Esophagus squamous epithelium (tissue), 5 donors: ENCODE results near the gene CLDN24. TPM values are rescaled to one million over a fixed set of nuclear protein-coding genes. Genes with fewer than 3 reads are reported as not detected.

Experiments
- DNase-seq: peaks from one replicate; lab custom pipeline; 2025; lab: John Stamatoyannopoulos, UW
- H3K27ac ChIP-seq, 4 donors: fragments of 200-600 bp; sonication (generic); one replicate each; pipeline ENCODE4 v1.5.1; 2016 to 2019; ENCODE audit warnings: mild to moderate bottlenecking in 1 of 4
- H3K27me3 ChIP-seq, 4 donors: fragments of 200-600 bp; sonication (generic); 1 replicate in 3 of 4; 2 replicates in 1 of 4; pipeline versions ENCODE4 v1.5.1 to v1.6.0; 2017 to 2021; ENCODE audit warnings: antibody characterized with exemption in 1 of 4
- H3K36me3 ChIP-seq, 3 donors: fragments of 200-600 bp; sonication (generic); one replicate each; pipeline ENCODE4 v1.5.1; 2016 to 2019
- H3K4me1 ChIP-seq, 3 donors: fragments of 200-600 bp; sonication (generic); one replicate each; pipeline ENCODE4 v1.5.1; 2017 to 2019
- H3K4me3 ChIP-seq, 4 donors: fragments of 200-600 bp; sonication (generic); 1 replicate in 3 of 4; 2 replicates in 1 of 4; pipeline ENCODE4 v1.5.1; 2016 to 2019; ENCODE audit warnings: mild to moderate bottlenecking in 2 of 4, moderate library complexity in 1 of 4
- H3K9me3 ChIP-seq, 3 donors: fragments of 200-600 bp; sonication (generic); one replicate each; pipeline ENCODE4 v1.5.1; 2016 to 2019
- CTCF ChIP-seq, 6 experiments: fragments of 450-650 bp in 4 of 6; fragments of 200-600 bp in 2 of 6; sonication (generic) in 2 of 6; IDR thresholded peaks; one replicate each; pipeline ENCODE4 v1.5.1; 2016 to 2019; ENCODE audit warnings: antibody characterized with exemption in 6 of 6, mild to moderate bottlenecking in 4 of 6, moderate library complexity in 4 of 6
- POLR2A ChIP-seq, 4 donors: fragments of 450-650 bp; IDR thresholded peaks; one replicate each; pipeline ENCODE4 v1.6.1; 2017; ENCODE audit warnings: antibody characterized with exemption in 4 of 4, mild to moderate bottlenecking in 4 of 4, moderate library complexity in 3 of 4
- WGBS, 2 donors: methylation state at CpG; one replicate each; pipeline ENCODE4 v1.1.5; 2018; 5-methylcytosine and 5-hydroxymethylcytosine counted together
- intact Hi-C: fragments of 100-400 bp; cut with DNase I; formaldehyde crosslinking; loops from one replicate; pipeline ENCODE4 v1.15.0; 2022
- total RNA-seq, 4 donors: library from RNA; depleted of rRNA; stranded (reverse); fragments of >200 nt; gene quantifications; one replicate each; pipeline ENCODE4 v1.1.0, GENCODE V29; 2016
- donor health status: DM: yes; HTN: yes; CAD: no.

CLDN24 gene
- total RNA-seq, 4 donors from 2014 or later: not detected

- no peaks in the 10 kb centered on the region for H3K9me3 ChIP-seq
- 39 to 41% methylated on average over 15 of the region's 15 CpGs for WGBS, 2 donors
- H3K27ac ChIP-seq: no peak overlapping the region
- no peak for DNase-seq
- no peaks in the 10 kb centered on the region for H3K27me3 ChIP-seq
- H3K4me3 ChIP-seq: no peak overlapping the region
- H3K36me3 ChIP-seq: no peaks in the 10 kb centered on the region
- TF ChIP-seq CTCF (IDR thresholded peaks at IDR 0.05) (peak in 1 of 6 experiments; percentile 24), POLR2A (IDR thresholded peaks at IDR 0.05) (no peak)
- H3K4me1 ChIP-seq: peaks cover 4 to 20% (median 8%) of the 10 kb centered on the region in 3 donors
- intact Hi-C loops: no loop called here
Observed at GRCh38 chr4:183362916-183363542, 40.8 kb upstream of the CLDN24 start.

GRCh38 chr4:183362036-183362435 is 39.8 kb upstream of the CLDN24 start:
- Histone ChIP-seq H3K36me3 (no peaks in the 10 kb centered on the region), H3K9me3 (no peaks in the 10 kb centered on the region), H3K4me1 (peaks cover 4 to 26% (median 13%) of the 10 kb centered on the region in 3 donors), H3K27ac (no peak overlapping the region), H3K4me3 (no peak overlapping the region), H3K27me3 (no peaks in the 10 kb centered on the region)
- intact Hi-C loops: no loop called here
- 80 to 94% methylated on average over 3 to 4 of the region's 4 CpGs for WGBS, 2 donors
- TF ChIP-seq CTCF (IDR thresholded peaks at IDR 0.05) (no peak), POLR2A (IDR thresholded peaks at IDR 0.05) (no peak)
- no peak for DNase-seq

DNA sequence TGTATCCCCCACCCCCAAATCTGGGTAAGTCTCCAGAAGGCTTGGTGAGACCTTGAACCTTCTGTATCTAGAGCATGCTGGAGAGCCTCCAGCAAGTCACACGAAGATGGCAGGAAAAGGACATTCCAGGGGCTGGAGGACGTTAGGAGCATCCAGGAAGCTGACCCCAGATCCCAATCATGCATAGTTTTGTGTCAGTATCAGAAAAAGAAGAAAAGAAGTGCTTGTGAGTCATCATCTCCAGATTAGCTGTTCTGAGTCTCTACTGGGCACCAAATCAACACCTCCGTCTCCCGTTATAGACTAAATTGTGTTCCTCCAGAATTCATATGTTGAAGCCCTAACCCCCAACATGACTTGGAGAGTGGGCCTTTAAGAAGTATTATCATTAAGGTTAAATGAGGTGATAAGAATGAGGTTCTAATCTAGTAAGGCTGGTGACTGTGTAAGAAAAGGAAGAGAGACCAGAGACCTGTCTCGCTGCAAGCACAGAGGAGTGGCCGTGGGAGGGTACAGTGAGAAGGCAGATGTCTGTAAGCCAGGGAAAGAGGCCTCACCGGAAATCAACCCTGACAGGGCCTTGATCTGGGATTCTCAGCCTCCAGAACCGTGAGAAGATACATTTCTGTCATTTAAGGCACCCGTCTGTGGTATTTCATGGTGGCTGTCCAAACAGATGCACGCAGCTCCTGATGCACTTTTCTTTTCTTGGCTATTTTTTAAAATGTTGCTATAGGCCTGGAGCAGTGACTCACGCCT is 38.1 kb upstream of the CLDN24 start:
- TF ChIP-seq POLR2A (IDR thresholded peaks at IDR 0.05) (no peak), CTCF (IDR thresholded peaks at IDR 0.05) (no peak)
- DNase-seq: no peak
- H3K4me3 ChIP-seq: no peak overlapping the region
- H3K9me3 ChIP-seq: no peaks in the 10 kb centered on the region
- H3K4me1 ChIP-seq: peaks cover 7 to 43% (median 20%) of the 10 kb centered on the region in 3 donors
- H3K36me3 ChIP-seq: no peaks in the 10 kb centered on the region
- intact Hi-C loops: no loop called here
- 30 to 56% methylated on average over 9 to 11 of the region's 11 CpGs for WGBS, 2 donors
- H3K27ac ChIP-seq: no peak overlapping the region
- H3K27me3 ChIP-seq: no peaks in the 10 kb centered on the region

- Histone ChIP-seq H3K36me3 (no peaks in the 10 kb centered on the region), H3K9me3 (no peaks in the 10 kb centered on the region), H3K4me1 (peaks cover 8 to 61% (median 20%) of the 10 kb centered on the region in 3 donors), H3K4me3 (no peak overlapping the region), H3K27ac (no peak overlapping the region), H3K27me3 (no peaks in the 10 kb centered on the region)
- intact Hi-C loops: no loop called here
- WGBS, 2 donors: 86 to 93% methylated on average over 13 of the region's 13 CpGs
- TF ChIP-seq CTCF (IDR thresholded peaks at IDR 0.05) (no peak), POLR2A (IDR thresholded peaks at IDR 0.05) (no peak)
- DNase-seq: no peak
Observed at GRCh38 chr4:183358215-183358755, 36.1 kb upstream of the CLDN24 start.
